Measurements from ENCODE around the gene ZBTB40.

DNA sequence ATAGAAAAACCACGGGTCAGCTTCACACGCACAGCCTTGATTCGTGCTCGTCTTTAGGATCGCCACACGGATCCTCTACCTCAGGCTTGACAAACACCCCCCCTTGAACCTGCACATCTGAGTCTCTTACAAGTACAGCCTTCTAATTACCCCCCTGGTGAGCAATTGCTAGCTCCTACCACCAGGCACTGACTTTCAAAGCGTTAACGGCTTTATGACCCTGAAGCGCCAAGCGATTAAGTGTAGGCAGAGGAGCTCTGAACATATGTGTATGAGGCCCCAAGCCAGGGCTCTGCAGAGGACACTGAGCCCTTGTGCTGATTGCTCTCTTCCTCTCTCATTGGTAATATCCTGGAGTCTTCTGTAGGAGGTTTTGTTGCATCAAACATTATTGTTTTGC, 55.9 kb downstream of the ZBTB40 start:
- TF ChIP-seq, protein P1, sequence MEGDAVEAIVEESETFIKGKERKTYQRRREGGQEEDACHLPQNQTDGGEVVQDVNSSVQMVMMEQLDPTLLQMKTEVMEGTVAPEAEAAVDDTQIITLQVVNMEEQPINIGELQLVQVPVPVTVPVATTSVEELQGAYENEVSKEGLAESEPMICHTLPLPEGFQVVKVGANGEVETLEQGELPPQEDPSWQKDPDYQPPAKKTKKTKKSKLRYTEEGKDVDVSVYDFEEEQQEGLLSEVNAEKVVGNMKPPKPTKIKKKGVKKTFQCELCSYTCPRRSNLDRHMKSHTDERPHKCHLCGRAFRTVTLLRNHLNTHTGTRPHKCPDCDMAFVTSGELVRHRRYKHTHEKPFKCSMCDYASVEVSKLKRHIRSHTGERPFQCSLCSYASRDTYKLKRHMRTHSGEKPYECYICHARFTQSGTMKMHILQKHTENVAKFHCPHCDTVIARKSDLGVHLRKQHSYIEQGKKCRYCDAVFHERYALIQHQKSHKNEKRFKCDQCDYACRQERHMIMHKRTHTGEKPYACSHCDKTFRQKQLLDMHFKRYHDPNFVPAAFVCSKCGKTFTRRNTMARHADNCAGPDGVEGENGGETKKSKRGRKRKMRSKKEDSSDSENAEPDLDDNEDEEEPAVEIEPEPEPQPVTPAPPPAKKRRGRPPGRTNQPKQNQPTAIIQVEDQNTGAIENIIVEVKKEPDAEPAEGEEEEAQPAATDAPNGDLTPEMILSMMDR (IDR thresholded peaks at IDR 0.05; ENCODE audit: insufficient read depth, low read depth, low read length) = no peak
- no peak for TF ChIP-seq EZH2 (IDR thresholded peaks at IDR 0.05; ENCODE audit: insufficient read depth, low read length)

Data from astrocyte (in vitro differentiated cells and primary cell).